Urothelium cell line (cell line): ENCODE results near the gene RAB1B.
"Not testable (repeated sequence)": the region's sequence is repeated elsewhere in the genome, so short reads cannot be mapped to it uniquely, and the experiment has no call there.

Experiments
- DNase-seq: peaks from one replicate; pipeline ENCODE4 v3.0.0; 2011; ENCODE audit warnings: low spot score, mixed read lengths
- FAIRE-seq: peaks from 2 replicates; lab custom pipeline; 2011; peaks lifted over from hg19 to GRCh38; lab: Jason Lieb, UNC

RAB1B gene

GRCh38 chr11:66266378-66267038, 1.9 kb upstream of the RAB1B start:
- DNase-seq (no peak), FAIRE-seq (no peak)

GRCh38 chr11:66267039-66267378, 1.4 kb upstream of the RAB1B start:
- DNase-seq: no peak
- no peak for FAIRE-seq

DNA sequence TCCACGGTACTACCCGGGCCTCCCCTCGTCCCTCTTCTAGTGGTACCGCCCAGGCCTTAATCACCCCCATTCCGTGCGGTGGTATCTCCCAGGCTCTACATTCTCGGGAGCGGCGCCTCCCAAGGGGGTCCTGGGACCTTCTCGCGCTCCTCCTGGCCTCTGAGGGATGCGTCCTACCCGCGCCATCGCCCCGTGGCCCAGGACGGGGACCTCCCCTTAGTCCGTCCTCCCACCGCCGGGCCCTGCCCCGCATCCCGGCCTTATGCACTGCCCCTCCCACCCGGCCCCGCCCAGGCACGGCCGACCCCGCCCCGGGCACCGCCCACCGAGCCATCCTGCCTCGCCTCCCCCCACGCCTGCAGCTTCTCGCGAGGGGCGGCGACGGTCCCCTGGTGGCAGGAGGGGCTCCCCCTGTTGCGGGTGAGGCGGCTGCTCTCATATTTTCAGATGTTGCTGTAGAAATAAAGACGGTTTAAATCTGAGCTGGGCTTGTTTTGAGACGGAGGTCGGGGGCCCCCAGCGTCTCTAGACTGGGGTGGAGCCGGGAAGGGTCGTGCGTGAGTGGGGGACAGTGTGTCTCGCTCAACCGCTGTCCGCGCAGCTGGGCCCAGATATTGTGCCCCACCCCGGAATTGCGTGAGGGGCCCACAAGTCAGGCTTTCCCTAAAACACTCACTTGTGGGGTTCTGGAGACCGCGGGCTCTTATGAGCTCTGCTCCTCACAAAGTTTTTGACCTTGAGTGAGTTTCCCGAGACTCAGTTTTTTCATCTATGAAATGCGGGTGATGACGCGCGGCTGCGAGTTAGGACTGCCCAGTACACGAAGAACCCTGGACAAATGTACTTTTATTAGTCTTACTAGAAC, 828 bp upstream of the RAB1B start:
- peak; percentile 77 for DNase-seq
- no peak for FAIRE-seq

GRCh38 chr11:66268952-66269905, 790 bp downstream of the RAB1B start:
- no peak for FAIRE-seq

DNA sequence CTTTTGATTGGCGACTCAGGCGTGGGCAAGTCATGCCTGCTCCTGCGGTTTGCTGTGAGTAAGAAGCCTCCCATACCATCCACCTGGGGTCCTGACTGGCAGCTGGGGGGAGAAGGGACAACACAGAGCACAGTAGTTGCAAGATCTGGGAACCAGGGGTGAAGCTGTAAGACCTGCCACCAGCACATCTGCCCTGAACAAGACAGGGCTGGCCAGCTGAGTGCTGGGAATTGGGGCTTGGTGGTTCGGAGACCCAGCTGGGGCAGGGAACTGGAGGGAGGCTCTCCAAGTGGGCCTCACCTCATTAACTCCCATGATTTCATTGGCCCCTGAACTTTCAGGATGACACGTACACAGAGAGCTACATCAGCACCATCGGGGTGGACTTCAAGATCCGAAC, 3.4 kb downstream of the RAB1B start:
- no peak for FAIRE-seq
- DNase-seq: no peak

More at GRCh38 chr11:66268952-66269905, 790 bp downstream of the RAB1B start:
- peak; percentile 48 for DNase-seq

DNA sequence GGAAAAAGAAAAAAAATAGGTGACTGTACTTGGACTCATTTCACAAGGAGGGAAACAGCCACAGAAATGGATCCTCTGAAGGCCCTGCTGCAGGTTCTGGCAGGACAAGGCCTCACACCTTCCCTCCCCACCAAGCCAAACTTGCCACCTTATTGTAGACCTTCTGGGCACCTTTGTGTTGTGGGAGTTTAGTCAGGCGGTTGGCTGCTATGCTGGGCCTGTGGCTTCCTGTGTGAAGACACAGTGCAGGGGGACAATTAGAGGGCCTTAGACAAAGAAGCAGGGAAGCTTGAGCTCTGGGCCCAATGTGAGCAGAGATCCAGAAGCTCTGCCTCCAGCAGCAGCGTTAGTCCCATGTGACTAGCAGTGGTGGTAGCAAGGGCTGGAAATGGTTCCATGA, 4.2 kb downstream of the RAB1B start:
- no peak for DNase-seq
- FAIRE-seq: no peak

DNA sequence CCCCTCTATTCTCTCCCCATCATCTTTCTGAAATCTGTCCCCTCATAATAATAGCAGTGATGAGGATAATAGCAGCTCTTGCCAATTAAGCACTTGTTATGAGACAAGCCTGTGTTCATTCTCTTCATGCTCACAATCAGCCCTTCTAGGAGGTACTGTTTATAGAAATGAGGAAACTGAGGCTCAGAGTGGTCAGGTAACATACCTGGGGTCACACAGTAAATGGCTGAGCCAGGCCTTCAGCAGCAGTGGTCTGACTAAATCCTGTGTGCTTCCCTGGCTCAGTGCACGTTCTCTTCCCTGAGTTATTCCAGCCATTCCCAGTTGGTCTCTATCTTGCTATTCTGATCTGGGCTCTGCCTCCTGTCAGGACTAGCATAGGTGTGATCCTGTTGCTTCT, 5.8 kb downstream of the RAB1B start:
- DNase-seq (no peak), FAIRE-seq (no peak)

GRCh38 chr11:66275396-66275795, 7.0 kb downstream of the RAB1B start:
- no peak for FAIRE-seq
- DNase-seq: no peak

- FAIRE-seq: no peak
- DNase-seq: no peak
Observed at GRCh38 chr11:66275984-66276612, 7.7 kb downstream of the RAB1B start.

GRCh38 chr11:66276619-66277018, 8.2 kb downstream of the RAB1B start:
- FAIRE-seq, DNase-seq: not testable (repeated sequence)

GRCh38 chr11:66277064-66277463, 8.6 kb downstream of the RAB1B start:
- not testable (repeated sequence) for DNase-seq, FAIRE-seq

DNA sequence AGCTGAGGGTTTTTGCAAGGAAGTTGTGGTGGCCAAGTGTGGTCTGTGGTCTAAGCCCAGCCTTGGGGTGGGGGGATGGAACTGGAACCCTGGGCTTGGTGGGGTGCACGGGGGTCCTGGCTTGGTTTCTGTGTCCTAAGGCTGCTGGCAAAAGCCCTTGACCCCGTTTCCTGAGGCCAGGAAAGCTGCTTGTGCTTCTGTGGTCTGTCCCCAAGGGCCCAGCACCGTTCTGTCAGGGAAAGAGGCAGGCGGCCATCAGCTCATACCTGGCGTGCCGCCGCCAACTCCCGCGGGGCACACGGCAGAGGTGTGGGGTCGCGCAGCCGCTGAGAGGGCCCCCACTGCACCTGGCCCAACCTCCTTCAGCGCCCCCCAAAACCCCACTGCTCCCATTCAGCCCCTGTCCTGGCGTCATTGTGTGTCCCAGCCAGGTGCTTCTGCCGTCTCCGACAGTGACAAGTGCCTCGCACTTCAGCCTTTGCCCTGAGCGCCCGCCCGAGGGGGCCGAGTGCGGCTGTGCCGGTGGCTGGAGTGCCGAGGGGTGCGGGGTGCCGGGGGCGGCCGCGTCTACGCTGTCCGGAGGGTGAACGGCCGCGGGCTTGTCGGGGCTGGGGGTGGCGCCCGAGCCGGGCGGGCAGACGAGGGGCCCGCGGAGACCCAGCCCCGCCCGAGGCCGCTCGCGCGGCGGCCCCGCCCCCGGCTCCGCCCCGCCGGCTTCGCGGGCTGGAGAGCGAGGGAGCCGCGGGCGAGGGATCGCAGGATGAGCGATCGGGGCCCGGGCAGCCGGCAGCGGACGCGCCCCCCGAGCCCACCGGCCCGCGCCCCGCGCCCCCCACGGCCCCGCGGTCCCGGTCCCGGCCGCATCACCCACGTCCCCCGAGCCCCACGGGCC, 9.3 kb downstream of the RAB1B start, which contains the start of gene CNIH2:
CNIH2 (plus strand) TSS at position 705 of the 892 bp plus-strand sequence. CDS start 282 bp downstream, outside the sequence.
- DNase-seq (no peak), FAIRE-seq (no peak)

DNA sequence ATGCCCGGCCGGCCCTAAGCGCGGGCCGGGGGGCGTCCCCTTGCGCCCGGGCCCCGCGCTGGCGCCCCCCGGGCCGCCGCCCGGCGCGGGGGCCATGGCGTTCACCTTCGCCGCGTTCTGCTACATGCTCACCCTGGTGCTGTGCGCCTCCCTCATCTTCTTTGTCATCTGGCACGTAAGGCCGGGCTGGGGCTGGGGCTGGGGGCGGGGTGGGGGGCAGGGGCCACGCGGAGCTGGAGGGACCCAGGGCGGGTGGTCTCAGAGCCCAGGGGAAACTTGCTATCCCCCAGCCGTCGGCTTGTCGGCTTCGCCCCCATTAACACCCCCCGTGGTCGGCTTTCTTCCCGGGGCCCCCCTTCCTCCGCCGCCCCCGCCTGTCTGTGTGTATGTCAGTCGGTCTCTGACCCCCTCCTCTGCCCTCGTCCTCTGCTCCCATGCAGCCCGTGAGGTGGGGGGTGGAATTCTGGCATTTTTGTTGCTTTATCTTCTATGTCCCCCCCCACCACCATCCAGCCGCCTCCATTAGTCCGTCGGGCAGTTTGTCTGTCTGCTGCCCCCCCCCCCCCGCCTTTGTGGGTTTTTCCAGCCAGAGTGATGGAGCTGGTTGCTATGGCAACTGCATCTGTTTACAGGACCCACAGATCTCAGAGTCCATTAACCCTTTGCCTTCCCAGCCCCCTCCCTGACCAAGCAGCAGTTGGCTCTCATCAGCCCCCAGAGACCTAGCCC, 10.1 kb downstream of the RAB1B start:
- DNase-seq (no peak), FAIRE-seq (no peak)

- FAIRE-seq (peak; percentile 13), DNase-seq (no peak)
Observed at GRCh38 chr11:66279092-66279734, 10.8 kb downstream of the RAB1B start.

DNA sequence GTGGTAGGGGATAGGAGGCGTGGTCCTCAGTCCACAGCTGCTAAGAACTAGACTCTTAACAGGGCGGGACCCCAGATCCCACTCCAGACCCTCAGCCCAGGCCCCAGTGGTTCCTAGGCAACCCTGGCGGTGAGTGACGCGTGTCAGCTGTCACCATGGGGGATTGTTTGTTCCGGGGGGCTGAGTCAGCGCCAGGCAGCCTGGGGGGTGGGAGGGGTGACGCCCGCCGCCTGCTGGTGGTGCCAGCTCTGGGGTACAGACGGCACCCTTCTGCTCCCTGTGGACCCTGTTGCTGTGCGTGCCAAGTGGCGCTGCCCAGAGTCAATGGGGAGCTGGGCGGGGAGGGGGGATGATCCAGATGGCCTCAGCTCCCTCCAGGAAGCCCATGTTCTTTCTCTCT, 12.0 kb downstream of the RAB1B start:
- no peak for FAIRE-seq
- no peak for DNase-seq

- FAIRE-seq: no peak
- no peak for DNase-seq
Observed at GRCh38 chr11:66281001-66281400, 12.6 kb downstream of the RAB1B start.

DNA sequence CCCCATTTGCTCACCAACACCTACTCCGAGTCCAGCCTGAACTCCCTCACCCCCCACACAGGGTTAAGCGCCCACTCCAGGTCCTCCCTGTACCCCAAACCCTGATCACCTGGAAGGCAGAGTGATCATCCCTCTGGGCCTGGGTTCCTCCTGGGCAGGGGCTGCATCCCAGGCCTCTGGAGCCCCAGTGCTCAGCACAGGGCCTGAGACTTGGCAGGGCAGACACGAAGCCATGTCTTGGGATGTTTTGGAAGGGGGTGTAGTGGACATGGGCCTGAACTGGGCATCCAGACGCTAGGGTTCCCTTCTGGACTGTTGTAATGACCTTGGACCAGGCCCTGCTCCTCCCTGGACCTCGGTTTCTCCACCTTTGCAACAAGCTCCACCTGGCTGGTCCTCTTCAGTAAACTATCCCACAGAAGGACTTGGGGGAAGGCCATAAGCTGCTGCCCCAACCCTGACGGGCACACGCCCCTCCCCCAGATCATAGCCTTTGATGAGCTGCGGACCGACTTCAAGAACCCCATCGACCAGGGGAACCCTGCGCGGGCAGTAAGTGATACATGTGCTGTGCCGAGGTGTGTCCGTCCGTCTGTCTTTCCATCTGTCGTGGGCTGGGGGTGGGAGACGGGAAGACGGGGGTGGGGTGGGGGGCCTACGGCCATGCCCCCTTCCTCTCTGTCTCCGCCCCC, 13.5 kb downstream of the RAB1B start:
- FAIRE-seq (no peak), DNase-seq (no peak)
